Stimulated activated CD8-positive, alpha-beta memory T cell treated with anti-CD3 and anti-CD28 coated beads, Interleukin-15, amount 100 ng/mL, for 48 hours (primary cell): ENCODE results near the gene PODXL2.

ENCODE experiments used
- DNase-seq, 2 donors: peaks; one replicate each; pipeline ENCODE4 v3.0.0-alpha.2; 2020; ENCODE audit warnings: low read depth in 2 of 2

PODXL2 gene

GRCh38 chr3:127722091-127722784 is 93.3 kb downstream of the PODXL2 start:
- no peak for DNase-seq
